Measurements from ENCODE around the gene TET3. TPM values are rescaled to one million over a fixed set of nuclear protein-coding genes. Genes with fewer than 3 reads are reported as not detected.
A peak's percentile ranks its signal among the peaks of the same experiment; 100 is the strongest.

Gene TET3
- total RNA-seq, 1 donor from 2014 or later = 6.2 TPM

- H3F3A ChIP-seq (ENCODE audit: low read depth) = peaks cover 32% of the 10 kb centered on the region
- DNase-seq (ENCODE audit: low spot score) = no peak
- peaks cover 59% of the 10 kb centered on the region for H3K27me3 ChIP-seq
- Mint-ChIP-seq H3K4me3 (peak overlapping the region; percentile 57), H3K27ac (peak overlapping the region; percentile 89), H3K4me1 (peaks cover 81% of the 10 kb centered on the region), H3K27me3 (ENCODE audit: insufficient read depth, low read depth) (peaks cover 13% of the 10 kb centered on the region), H3K36me3 (peaks cover 6% of the 10 kb centered on the region), H3K9me3 (no peaks in the 10 kb centered on the region)
- no peak overlapping the region for H3K9ac ChIP-seq
- no peaks in the 10 kb centered on the region for H3K9me3 ChIP-seq (ENCODE audit: low read depth)
- H3K79me2 ChIP-seq (ENCODE audit: low read depth) = peaks cover 37% of the 10 kb centered on the region
- H3K4me1 ChIP-seq = peaks cover 36% of the 10 kb centered on the region
- no peak overlapping the region for H3K4me2 ChIP-seq
- H4K20me1 ChIP-seq (ENCODE audit: low read depth) = peaks cover 91% of the 10 kb centered on the region
- no peak overlapping the region for H3K27ac ChIP-seq
- TF ChIP-seq EZH2 (IDR thresholded peaks at IDR 0.05) (no peak), CTCF (IDR thresholded peaks at IDR 0.05) (no peak), EZH2phosphoT487 (IDR thresholded peaks at IDR 0.05) (no peak)
- H3K4me3 ChIP-seq = no peak overlapping the region
- no peak overlapping the region for H2AFZ ChIP-seq (replicated peaks)
- no peaks in the 10 kb centered on the region for H3K36me3 ChIP-seq
Observed at GRCh38 chr2:74006459-74006858, 21.7 kb downstream of the TET3 start.

- TF ChIP-seq CTCF (IDR thresholded peaks at IDR 0.05) = no peak
- no peak for TF ChIP-seq EZH2phosphoT487 (IDR thresholded peaks at IDR 0.05)
- no peak for TF ChIP-seq EZH2 (IDR thresholded peaks at IDR 0.05)
- Histone ChIP-seq H3F3A (ENCODE audit: low read depth) (peaks cover 25% of the 10 kb centered on the region), H2AFZ (replicated peaks) (no peak overlapping the region), H3K4me2 (no peak overlapping the region), H3K4me3 (no peak overlapping the region), H3K27ac (no peak overlapping the region), H4K20me1 (ENCODE audit: low read depth) (peaks cover 90% of the 10 kb centered on the region), H3K79me2 (ENCODE audit: low read depth) (peaks cover 42% of the 10 kb centered on the region), H3K9ac (no peak overlapping the region), H3K4me1 (peaks cover 29% of the 10 kb centered on the region), H3K27me3 (peaks cover 59% of the 10 kb centered on the region), H3K36me3 (no peaks in the 10 kb centered on the region), H3K9me3 (ENCODE audit: low read depth) (no peaks in the 10 kb centered on the region)
- Mint-ChIP-seq H3K27me3 (ENCODE audit: insufficient read depth, low read depth) (peaks cover 13% of the 10 kb centered on the region), H3K9me3 (no peaks in the 10 kb centered on the region), H3K4me3 (no peak overlapping the region), H3K27ac (peak overlapping the region; percentile 14), H3K36me3 (peaks cover 6% of the 10 kb centered on the region), H3K4me1 (peaks cover 74% of the 10 kb centered on the region)
- DNase-seq (ENCODE audit: low spot score) = no peak
Observed at GRCh38 chr2:74007121-74007520, 22.4 kb downstream of the TET3 start.

GRCh38 chr2:74007711-74008110 lies 23.0 kb downstream of the TET3 start:
- Mint-ChIP-seq H3K4me3 (peak overlapping the region; percentile 35), H3K4me1 (peaks cover 74% of the 10 kb centered on the region), H3K36me3 (peaks cover 9% of the 10 kb centered on the region), H3K27ac (peak overlapping the region; percentile 14), H3K9me3 (no peaks in the 10 kb centered on the region), H3K27me3 (ENCODE audit: insufficient read depth, low read depth) (peaks cover 13% of the 10 kb centered on the region)
- peaks cover 48% of the 10 kb centered on the region for H3K79me2 ChIP-seq (ENCODE audit: low read depth)
- H3K4me3 ChIP-seq = no peak overlapping the region
- H3K9me3 ChIP-seq (ENCODE audit: low read depth) = no peaks in the 10 kb centered on the region
- no peak overlapping the region for H3K4me2 ChIP-seq
- no peak overlapping the region for H3K27ac ChIP-seq
- H4K20me1 ChIP-seq (ENCODE audit: low read depth) = peaks cover 95% of the 10 kb centered on the region
- H3F3A ChIP-seq (ENCODE audit: low read depth) = peaks cover 24% of the 10 kb centered on the region
- H2AFZ ChIP-seq (replicated peaks) = no peak overlapping the region
- DNase-seq (ENCODE audit: low spot score) = no peak
- H3K9ac ChIP-seq = no peak overlapping the region
- TF ChIP-seq EZH2phosphoT487 (IDR thresholded peaks at IDR 0.05) = no peak
- no peak for TF ChIP-seq EZH2 (IDR thresholded peaks at IDR 0.05)
- peaks cover 28% of the 10 kb centered on the region for H3K4me1 ChIP-seq
- H3K36me3 ChIP-seq = no peaks in the 10 kb centered on the region
- peaks cover 59% of the 10 kb centered on the region for H3K27me3 ChIP-seq

- Histone ChIP-seq H4K20me1 (ENCODE audit: low read depth) (peaks cover 89% of the 10 kb centered on the region), H3K4me3 (no peak overlapping the region), H3F3A (ENCODE audit: low read depth) (peaks cover 13% of the 10 kb centered on the region), H3K4me2 (peak overlapping the region; percentile 35), H3K4me1 (peaks cover 24% of the 10 kb centered on the region), H3K79me2 (ENCODE audit: low read depth) (peaks cover 49% of the 10 kb centered on the region), H3K27ac (no peak overlapping the region), H2AFZ (replicated peaks) (no peak overlapping the region), H3K27me3 (peaks cover 59% of the 10 kb centered on the region), H3K9ac (no peak overlapping the region), H3K36me3 (no peaks in the 10 kb centered on the region), H3K9me3 (ENCODE audit: low read depth) (no peaks in the 10 kb centered on the region)
- Mint-ChIP-seq H3K27ac (peak overlapping the region; percentile 80), H3K4me3 (peak overlapping the region; percentile 66), H3K4me1 (peaks cover 65% of the 10 kb centered on the region), H3K27me3 (ENCODE audit: insufficient read depth, low read depth) (peaks cover 9% of the 10 kb centered on the region), H3K9me3 (no peaks in the 10 kb centered on the region), H3K36me3 (peaks cover 10% of the 10 kb centered on the region)
- DNase-seq (ENCODE audit: low spot score) = peak; percentile 85
- no peak for TF ChIP-seq EZH2 (IDR thresholded peaks at IDR 0.05)
- no peak for TF ChIP-seq CTCF (IDR thresholded peaks at IDR 0.05)
- peak; percentile 48 for TF ChIP-seq EZH2phosphoT487 (IDR thresholded peaks at IDR 0.05)
Observed at GRCh38 chr2:74008761-74009395, 24.2 kb downstream of the TET3 start.
